ENCODE results near the gene PAF1.
A peak's percentile ranks its signal among the peaks of the same experiment; 100 is the strongest.

PAF1 gene

GRCh38 chr19:39424934-39425333, 34.0 kb upstream of the PAF1 start:
- ATAC-seq (no peak), DNase-seq (ENCODE audit: low spot score in 2 of 2) (no peak)
- H3K27ac Mint-ChIP-seq = no peak overlapping the region
- no peak overlapping the region for H3K4me3 Mint-ChIP-seq
- H3K36me3 Mint-ChIP-seq = peaks cover 36% of the 10 kb centered on the region
- H3K4me1 Mint-ChIP-seq = peaks cover 7% of the 10 kb centered on the region
- H3K9me3 Mint-ChIP-seq = no peaks in the 10 kb centered on the region

DNA sequence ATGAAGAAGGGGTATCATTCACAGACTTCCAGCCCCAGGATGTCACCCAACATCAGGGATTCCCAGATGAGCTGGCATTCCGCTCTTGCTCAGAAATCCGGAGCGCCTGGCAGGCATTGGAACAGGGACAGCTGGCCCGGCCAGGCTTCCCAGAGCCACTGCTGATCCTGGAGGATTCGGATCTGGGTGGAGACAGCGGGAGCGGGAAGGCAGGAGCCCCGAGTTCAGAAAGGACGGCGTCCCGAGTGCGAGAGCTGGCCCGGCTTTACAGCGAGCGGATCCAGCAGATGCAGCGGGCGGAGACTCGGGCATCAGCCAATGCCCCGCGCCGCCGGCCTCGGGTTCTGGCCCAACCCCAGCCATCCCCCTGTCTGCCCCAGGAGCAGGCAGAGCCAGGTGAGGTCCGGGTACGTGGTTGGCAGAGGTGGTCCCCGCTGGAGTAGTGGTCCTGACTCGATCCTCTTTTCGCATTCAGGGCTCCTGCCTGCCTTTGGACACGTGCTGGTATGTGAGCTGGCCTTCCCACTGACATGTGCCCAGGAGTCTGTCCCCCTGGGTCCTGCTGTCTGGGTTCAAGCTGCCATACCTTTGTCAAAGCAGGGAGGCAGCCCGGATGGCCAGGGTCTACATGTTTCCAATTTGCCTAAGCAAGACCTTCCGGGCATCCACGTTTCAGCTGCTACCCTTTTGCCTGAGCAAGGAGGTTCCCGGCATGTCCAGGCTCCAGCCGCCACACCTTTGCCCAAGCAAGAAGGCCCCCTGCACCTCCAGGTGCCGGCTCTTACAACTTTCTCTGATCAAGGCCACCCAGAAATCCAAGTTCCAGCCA, 32.6 kb upstream of the PAF1 start:
- Mint-ChIP-seq H3K9me3 (no peaks in the 10 kb centered on the region), H3K4me3 (no peak overlapping the region), H3K27ac (peak overlapping the region; percentile 68), H3K36me3 (peaks cover 50% of the 10 kb centered on the region), H3K4me1 (peaks cover 7% of the 10 kb centered on the region)
- ATAC-seq = peak; percentile 16
- no peak for DNase-seq (ENCODE audit: low spot score in 2 of 2)

GRCh38 chr19:39422020-39422419, 31.1 kb upstream of the PAF1 start:
- peaks cover 65% of the 10 kb centered on the region for H3K36me3 Mint-ChIP-seq
- H3K9me3 Mint-ChIP-seq = no peaks in the 10 kb centered on the region
- no peak for ATAC-seq

DNA sequence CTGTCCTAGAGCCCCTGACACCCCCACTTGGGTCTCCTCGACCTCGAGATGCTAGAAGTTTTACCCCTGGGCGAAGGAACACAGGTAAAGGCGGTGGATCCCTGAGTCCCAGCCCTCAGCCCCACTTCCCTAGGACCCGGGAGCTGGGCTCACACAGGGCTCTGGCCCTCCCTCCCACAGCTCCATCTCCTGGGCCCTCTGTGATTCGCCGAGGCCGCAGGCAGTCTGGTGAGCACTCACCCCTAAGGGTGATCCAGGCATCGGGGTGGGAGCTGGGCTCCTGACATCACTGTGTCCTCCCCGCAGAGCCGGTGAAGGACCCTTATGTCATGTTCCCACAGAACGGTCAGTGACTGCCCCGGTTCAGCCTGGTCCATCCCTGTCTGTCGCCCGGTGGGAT, 29.9 kb upstream of the PAF1 start:
- Mint-ChIP-seq H3K27ac (no peak overlapping the region), H3K4me3 (no peak overlapping the region), H3K9me3 (no peaks in the 10 kb centered on the region), H3K4me1 (no peaks in the 10 kb centered on the region), H3K36me3 (peaks cover 65% of the 10 kb centered on the region)
- DNase-seq (ENCODE audit: low spot score in 2 of 2) = no peak
- no peak for ATAC-seq

More at GRCh38 chr19:39422020-39422419, 31.1 kb upstream of the PAF1 start:
- no peak for DNase-seq (ENCODE audit: low spot score in 2 of 2)
- Mint-ChIP-seq H3K27ac (no peak overlapping the region), H3K4me1 (peaks cover 7% of the 10 kb centered on the region), H3K4me3 (no peak overlapping the region)

DNA sequence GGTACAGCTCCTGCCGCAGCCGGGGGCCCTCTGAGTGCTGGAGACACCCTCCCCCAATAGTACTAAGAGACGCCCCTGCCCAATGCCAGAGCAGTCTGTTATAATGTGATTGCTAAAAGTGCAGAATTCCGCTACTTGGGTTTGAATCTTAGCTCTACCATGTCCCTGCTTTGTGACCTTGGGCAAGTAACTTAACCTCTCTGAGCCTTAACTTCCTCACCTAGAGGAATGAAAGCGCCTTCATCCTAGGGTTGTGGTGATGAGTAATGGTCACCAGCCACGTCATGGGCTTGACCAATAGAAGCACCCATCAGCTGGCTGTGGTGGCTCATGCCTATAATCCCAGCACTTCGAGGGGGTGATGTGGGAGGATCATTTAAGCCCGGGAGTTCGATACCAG, 28.1 kb upstream of the PAF1 start:
- Mint-ChIP-seq H3K36me3 (peaks cover 69% of the 10 kb centered on the region), H3K4me1 (peaks cover 15% of the 10 kb centered on the region), H3K27ac (no peak overlapping the region), H3K9me3 (no peaks in the 10 kb centered on the region), H3K4me3 (no peak overlapping the region)
- ATAC-seq (no peak), DNase-seq (ENCODE audit: low spot score in 2 of 2) (no peak)

DNA sequence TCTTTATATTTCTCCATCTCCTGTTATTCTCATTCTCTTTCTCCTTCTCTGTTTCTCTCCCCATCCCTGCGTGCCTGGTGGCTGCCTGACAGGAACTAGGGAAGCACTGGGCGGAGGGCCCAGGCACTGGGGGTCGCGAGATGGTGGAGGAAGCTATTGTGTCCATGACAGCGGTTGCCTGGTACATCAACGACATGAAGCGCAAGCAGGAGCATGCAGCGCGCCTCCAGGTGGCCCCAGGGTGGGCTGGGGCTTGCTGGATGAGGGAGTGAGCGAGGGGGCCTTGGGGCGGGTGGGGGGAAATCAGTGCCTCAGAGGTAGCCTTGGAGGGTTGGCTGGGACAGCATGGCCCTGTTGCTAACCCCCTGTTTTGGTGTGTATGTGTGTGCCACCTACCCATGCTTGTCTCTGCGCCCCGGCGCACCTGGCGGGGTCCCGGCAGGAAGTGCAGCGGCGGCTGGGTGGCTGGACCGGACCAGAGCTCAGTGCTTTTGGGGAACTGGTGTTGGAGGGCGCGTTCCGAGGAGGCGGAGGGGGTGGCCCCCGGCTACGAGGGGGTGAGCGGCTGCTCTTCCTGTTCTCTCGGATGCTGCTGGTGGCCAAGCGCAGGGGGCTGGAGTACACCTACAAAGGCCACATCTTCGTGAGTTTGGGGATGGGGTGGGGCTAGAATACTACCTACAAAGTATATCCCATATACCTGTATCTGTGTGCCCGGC, 26.7 kb upstream of the PAF1 start:
- peaks cover 20% of the 10 kb centered on the region for H3K4me1 Mint-ChIP-seq
- H3K36me3 Mint-ChIP-seq = peaks cover 61% of the 10 kb centered on the region
- DNase-seq (ENCODE audit: low spot score in 2 of 2) (no peak), ATAC-seq (no peak)
- no peaks in the 10 kb centered on the region for H3K9me3 Mint-ChIP-seq
- no peak overlapping the region for H3K4me3 Mint-ChIP-seq
- no peak overlapping the region for H3K27ac Mint-ChIP-seq

DNA sequence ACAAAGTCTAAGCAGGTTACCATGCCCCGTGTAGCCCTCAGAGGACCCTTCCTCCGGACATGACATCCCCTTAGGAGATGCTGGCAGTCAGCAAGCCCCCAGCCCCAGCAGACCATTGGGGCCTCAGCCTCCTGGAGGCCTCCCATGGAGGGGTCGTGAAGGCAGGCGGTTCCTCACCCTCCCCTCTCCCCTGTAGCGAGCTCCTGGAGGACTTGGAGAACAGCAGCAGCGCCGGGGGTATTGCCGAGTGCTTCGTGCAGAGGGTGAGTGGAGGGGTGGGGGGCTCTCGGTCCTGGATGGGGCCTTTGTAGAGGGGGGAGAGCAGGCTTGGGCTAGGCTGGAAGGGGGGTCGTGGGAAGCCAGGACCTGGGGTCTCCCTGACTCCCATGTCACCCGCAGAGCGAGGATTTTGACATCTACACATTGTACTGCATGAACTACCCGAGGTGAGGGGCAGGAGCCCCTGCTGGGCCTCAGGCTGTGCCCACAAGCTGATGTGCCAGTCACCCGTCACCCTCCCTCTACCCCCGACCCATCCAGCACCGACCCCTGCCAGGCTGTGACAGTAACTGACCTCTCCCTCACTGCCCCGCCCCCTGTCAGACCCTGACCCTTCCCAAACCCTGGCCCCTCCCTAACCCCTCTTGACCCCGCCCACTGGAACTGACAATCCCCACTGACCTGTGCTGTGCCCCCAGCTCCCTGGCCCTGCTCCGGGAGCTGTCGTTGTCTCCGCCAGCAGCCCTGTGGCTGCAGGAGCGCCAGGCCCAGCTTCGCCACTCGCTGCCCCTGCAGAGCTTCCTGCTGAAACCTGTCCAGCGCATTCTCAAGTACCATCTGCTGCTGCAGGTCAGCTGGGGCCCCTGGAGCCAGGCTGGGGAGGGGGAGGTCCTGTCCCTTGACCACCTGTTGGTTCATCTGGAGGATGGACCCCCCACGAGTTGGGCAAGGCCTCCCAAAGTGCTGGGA, 25.5 kb upstream of the PAF1 start:
- no peaks in the 10 kb centered on the region for H3K9me3 Mint-ChIP-seq
- DNase-seq (ENCODE audit: low spot score in 2 of 2) (no peak), ATAC-seq (no peak)
- no peak overlapping the region for H3K27ac Mint-ChIP-seq
- no peak overlapping the region for H3K4me3 Mint-ChIP-seq
- H3K4me1 Mint-ChIP-seq = peaks cover 30% of the 10 kb centered on the region
- H3K36me3 Mint-ChIP-seq = peaks cover 61% of the 10 kb centered on the region

DNA sequence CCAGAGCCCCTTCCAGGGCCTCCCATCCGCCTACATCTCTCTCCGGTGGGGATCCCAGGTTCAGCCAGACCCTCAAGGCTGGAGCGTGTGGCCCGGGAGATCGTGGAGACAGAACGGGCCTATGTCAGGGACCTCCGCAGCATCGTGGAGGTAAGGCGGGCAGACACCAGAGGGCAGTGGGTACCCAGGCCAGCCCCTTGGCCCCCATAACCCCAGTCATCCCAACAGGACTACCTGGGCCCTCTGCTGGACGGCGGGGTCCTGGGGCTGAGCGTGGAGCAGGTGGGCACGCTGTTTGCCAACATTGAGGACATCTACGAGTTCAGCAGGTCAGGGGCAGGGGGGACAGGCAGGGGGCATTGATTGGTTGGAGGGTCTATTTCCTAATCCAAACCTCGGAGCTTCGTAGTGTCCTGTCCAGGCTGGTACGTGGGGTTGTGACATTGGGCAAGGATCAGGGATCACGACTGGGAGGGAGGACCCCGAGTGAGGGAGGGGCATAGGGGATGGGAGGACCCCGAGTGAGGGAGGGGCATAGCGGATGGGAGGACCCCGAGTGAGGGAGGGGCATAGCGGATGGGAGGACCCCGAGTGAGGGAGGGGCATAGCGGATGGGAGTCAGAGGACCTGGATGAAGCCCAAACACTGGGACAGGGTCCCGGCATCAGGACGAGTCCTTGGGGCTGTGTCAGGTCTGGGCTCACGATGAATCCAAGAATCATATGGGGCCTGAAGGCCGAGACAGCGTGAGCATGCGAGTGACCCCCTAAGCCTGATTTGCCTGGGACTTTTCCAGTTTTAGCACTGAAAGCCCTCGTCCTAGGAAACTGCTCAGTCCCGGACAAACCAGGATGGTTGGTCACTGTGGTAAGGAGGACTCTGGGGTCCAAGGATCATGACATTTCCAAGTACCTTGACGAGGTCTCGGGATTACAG, 24.5 kb upstream of the PAF1 start:
- Mint-ChIP-seq H3K36me3 (peaks cover 68% of the 10 kb centered on the region), H3K27ac (no peak overlapping the region), H3K4me1 (peaks cover 41% of the 10 kb centered on the region), H3K9me3 (no peaks in the 10 kb centered on the region), H3K4me3 (peak overlapping the region; percentile 97)
- no peak for ATAC-seq
- DNase-seq (ENCODE audit: low spot score in 2 of 2) = no peak

DNA sequence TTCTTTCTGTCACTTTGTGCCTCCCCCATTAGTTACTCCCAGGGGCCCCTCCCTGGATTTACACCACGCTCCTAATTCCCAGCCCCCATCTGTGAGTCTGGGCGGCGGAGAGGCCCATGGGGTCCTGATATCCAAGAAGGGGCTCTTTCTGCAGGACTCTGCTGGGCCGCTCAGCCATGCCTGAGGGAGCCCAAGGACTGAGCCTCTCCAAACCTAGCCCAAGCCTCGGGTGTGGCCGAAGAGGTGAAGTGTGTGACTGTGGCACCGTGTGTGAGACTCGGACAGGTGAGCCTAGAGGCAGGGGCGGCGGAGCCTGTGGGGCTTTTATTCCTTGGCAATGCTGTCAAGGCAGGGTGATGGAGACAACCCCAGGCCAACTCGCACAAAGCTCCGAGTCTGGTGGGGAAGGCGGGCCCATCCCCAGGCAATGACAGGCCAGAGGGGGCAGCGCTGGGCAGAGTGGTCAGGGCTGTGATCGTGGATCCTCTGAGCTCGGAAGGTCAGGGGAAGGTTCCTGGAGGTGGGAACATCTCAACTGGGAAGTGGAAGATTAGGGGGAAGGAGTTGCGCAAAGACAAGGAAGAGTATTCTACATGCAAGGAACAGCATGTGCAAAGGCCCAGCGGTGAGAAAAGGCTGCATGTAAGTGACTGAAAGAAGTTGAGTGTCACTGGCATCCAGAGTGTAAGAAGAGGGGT, 23.2 kb upstream of the PAF1 start:
- no peak for ATAC-seq
- Mint-ChIP-seq H3K36me3 (peaks cover 72% of the 10 kb centered on the region), H3K4me3 (peak overlapping the region; percentile 97), H3K27ac (peak overlapping the region; percentile 92), H3K4me1 (peaks cover 46% of the 10 kb centered on the region), H3K9me3 (no peaks in the 10 kb centered on the region)
- no peak for DNase-seq (ENCODE audit: low spot score in 2 of 2)

DNA sequence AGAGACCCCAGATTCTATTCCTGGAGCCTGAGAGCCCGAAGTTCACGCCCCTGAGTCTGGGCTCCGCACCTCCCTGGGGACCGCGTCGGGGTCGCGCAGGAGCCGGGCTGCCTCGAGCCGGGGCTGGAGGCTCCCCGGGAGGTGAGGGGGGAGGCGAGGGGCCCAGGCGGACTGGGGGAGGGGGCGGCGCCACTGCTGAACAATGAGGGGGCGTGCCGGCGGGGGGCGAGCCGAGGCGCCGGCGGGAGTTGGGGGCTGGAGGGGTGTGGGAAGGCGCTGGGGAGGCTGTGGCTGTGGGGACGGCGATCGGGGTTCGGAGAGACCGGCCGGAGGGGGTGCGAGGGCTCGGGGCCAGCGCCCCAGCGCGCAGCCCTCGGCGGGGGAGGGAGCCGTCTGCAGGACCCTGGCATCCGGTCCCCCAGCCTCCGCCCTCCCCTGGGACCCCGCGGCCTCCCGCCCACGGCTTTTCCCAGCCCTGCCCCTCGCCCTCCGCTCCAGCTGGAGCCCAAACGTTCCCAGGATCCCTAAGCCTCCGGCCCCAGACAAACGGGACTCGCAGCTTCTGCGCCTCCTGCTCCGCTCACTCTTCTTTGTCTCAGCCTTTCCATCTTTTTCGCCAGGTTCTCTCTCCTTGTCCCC, 22.5 kb upstream of the PAF1 start:
- DNase-seq (ENCODE audit: low spot score in 2 of 2) (no peak), ATAC-seq (no peak)
- H3K9me3 Mint-ChIP-seq = no peaks in the 10 kb centered on the region
- H3K4me1 Mint-ChIP-seq = peaks cover 52% of the 10 kb centered on the region
- H3K4me3 Mint-ChIP-seq = peak overlapping the region; percentile 97
- peak overlapping the region; percentile 100 for H3K27ac Mint-ChIP-seq
- H3K36me3 Mint-ChIP-seq = peaks cover 72% of the 10 kb centered on the region

- Mint-ChIP-seq H3K4me1 (peaks cover 57% of the 10 kb centered on the region), H3K27ac (peak overlapping the region; percentile 100)
- DNase-seq (ENCODE audit: low spot score in 2 of 2) = peak in 1 of 2 donors; percentile 71
These were observed 22.0 kb upstream of the PAF1 start for GRCh38 chr19:39412867-39413271.

GRCh38 chr19:39412100-39412866, 21.4 kb upstream of the PAF1 start, which contains the start of gene PLEKHG2:
Gene PLEKHG2 (plus strand): TSS chr19:39412669. CDS start chr19:39414087, 1,418 bp downstream.
- peaks cover 58% of the 10 kb centered on the region for H3K4me1 Mint-ChIP-seq

More at GRCh38 chr19:39412867-39413271, 22.0 kb upstream of the PAF1 start:
- H3K36me3 Mint-ChIP-seq = peaks cover 72% of the 10 kb centered on the region
- H3K9me3 Mint-ChIP-seq = no peaks in the 10 kb centered on the region
- no peak for ATAC-seq
- H3K4me3 Mint-ChIP-seq = peak overlapping the region; percentile 97

DNA sequence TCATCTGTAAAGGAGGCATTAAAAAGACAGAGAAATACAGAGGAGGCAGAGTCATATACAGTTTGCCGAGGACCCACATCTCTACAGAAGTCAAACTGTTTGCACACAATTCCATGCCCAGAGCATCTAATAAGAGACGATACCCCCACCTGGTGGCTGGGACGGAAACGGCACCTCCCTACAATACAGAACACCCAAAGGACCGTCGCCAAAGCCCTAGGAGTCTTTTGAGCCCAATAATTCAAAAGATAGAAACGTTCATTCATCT, 20.9 kb upstream of the PAF1 start:
- H3K4me3 Mint-ChIP-seq = peak overlapping the region; percentile 97
- H3K4me1 Mint-ChIP-seq = peaks cover 58% of the 10 kb centered on the region
- ATAC-seq (peak; percentile 60), DNase-seq (ENCODE audit: low spot score in 2 of 2) (peak; percentile 83 to 95)
- H3K9me3 Mint-ChIP-seq = no peaks in the 10 kb centered on the region
- H3K27ac Mint-ChIP-seq = peak overlapping the region; percentile 100
- peaks cover 74% of the 10 kb centered on the region for H3K36me3 Mint-ChIP-seq

More at GRCh38 chr19:39412100-39412866, 21.4 kb upstream of the PAF1 start, which contains the start of gene PLEKHG2:
- H3K4me3 Mint-ChIP-seq = peak within 1 kb of the TSS; percentile 97
- peak; percentile 80 for ATAC-seq
- H3K36me3 Mint-ChIP-seq = peaks cover 72% of the 10 kb centered on the region
- peak; percentile 99 to 100 for DNase-seq (ENCODE audit: low spot score in 2 of 2)
- H3K9me3 Mint-ChIP-seq = no peaks in the 10 kb centered on the region
- peak within 1 kb of the TSS; percentile 100 for H3K27ac Mint-ChIP-seq

Measured in stimulated activated effector memory CD8-positive, alpha-beta T cell treated with anti-CD3 and anti-CD28 coated beads, Interleukin-12 subunit alpha, Interleukin-12 subunit beta, amount 100 ng/mL, for 72 hours (primary cell).